Left lung (tissue), 10 donors: ENCODE measurements around the gene RHBDL1. TPM values are rescaled to one million over a fixed set of nuclear protein-coding genes. Genes with fewer than 3 reads are reported as not detected.

Experiments
- ATAC-seq: fragments of 200-7000 bp; cut with Tn5 transposase; one replicate; pipeline ENCODE4 v1.9.1; 2020; ENCODE audit warnings: moderate library complexity
- DNase-seq, 4 donors: peaks; one replicate each; pipeline ENCODE4 v3.0.0-alpha.2; 2013 to 2020
- H3K27ac ChIP-seq, 2 donors: fragments of 200-600 bp; sonication (generic) in 1 of 2; one replicate each; pipeline versions ENCODE4 v1.5.0 to v1.8.0; 2020 to 2021
- H3K27me3 ChIP-seq, 2 donors: fragments of 200-600 bp; sonication (generic) in 1 of 2; one replicate each; pipeline versions ENCODE4 v1.5.0 to v1.8.0; 2020 to 2021
- H3K36me3 ChIP-seq, 2 donors: fragments of 200-600 bp; sonication (generic) in 1 of 2; one replicate each; pipeline versions ENCODE4 v1.5.0 to v1.8.0; 2020 to 2021
- H3K4me1 ChIP-seq, 2 donors: fragments of 200-600 bp; one replicate each; pipeline ENCODE4 v1.8.0; 2021
- H3K4me3 ChIP-seq, 2 donors: fragments of 200-600 bp; sonication (generic) in 1 of 2; one replicate each; pipeline versions ENCODE4 v1.5.0 to v1.8.0; 2020 to 2021; ENCODE audit warnings: mild to moderate bottlenecking in 1 of 2
- H3K9me3 ChIP-seq, 2 donors: fragments of 200-600 bp; sonication (generic) in 1 of 2; one replicate each; pipeline versions ENCODE4 v1.5.0 to v1.8.0; 2020 to 2021
- CTCF ChIP-seq, 2 donors: fragments of 200-600 bp; sonication (generic) in 1 of 2; IDR thresholded peaks; one replicate each; pipeline versions ENCODE4 v1.5.0 to v1.8.0; 2021; ENCODE audit warnings: antibody characterized with exemption in 2 of 2
- intact Hi-C, 2 donors: fragments of 100-400 bp; cut with DNase I; formaldehyde crosslinking; loops; one replicate each; pipeline versions ENCODE4 v1.11.2 to v1.14.2; 2022
- polyA plus RNA-seq, 6 donors: library from polyadenylated mRNA; unstranded; fragments of 120-200 nt; gene quantifications; one replicate each; pipeline ENCODE4 v1.2.1, GENCODE V29; 2013; ENCODE audit not compliant: insufficient read length in 6 of 6
- total RNA-seq, 2 donors: library from RNA; stranded (reverse); fragmentation: NEBNext Ultra II Directional; extraction: Animal tissue kit (Norgen Biotek cat#: 25700); gene quantifications; one replicate each; pipeline ENCODE4 v1.2.1, GENCODE V29; 2021
- donor health status: DM: no; HTN: yes; CAD: no.
- donor health status: DM: no; HTN: no; CAD: no.

Gene RHBDL1
- total and polyA plus RNA-seq, 8 donors: 0.45 to 4.3 (median 0.81) TPM

DNA sequence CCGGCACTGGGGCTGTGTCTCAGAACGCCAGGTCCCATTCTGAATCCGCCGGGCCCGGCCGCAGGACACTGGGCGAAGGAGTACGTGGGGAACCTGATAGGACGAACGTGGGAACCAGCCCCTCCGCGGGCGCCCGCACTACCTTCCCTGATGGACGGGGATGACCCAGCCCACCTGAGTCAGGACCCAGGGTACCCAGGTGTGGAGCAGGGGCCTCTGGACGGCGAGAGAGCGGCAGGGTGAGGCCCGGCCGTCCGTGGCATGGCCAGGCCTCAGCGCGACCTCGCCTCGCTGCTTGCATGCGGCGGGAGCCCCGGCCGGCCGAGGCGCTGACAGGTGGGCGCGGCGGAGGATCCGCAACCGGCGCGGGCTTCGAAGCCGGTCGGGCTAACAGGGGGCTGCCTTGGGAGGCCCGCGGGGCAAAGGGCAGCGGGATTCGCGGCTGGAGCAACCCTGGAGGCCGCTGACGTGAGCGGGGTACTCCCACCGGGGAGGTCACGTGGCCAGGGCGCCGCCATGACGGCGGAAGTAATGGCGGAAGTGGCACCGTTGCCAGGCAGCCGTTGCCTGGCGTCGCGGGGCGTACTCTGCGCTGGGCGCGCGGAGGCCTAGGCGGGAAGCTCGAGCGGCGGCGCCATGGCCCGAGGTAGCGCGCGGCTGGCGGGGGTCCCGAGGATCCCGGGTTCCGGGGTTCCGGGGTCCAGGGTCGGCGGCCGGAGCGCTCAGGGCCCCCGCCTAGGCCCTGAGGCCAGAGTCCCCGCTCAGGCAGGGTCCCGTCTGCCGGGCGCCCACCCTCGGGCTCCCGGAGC, 26.5 kb upstream of the RHBDL1 start, which contains the start of gene WDR90:
Gene WDR90, plus strand, starts transcription at position 585 of the 809 bp plus-strand sequence. Its CDS starts 52 bp downstream, at position 637.
- Histone ChIP-seq H3K27ac (peak within 1 kb of the TSS; percentile 83 to 88), H3K36me3 (peaks cover 0 to 35% of the 10 kb centered on the region in 2 donors), H3K9me3 (no peaks in the 10 kb centered on the region), H3K4me3 (peak within 1 kb of the TSS; percentile 79 to 90), H3K27me3 (no peaks in the 10 kb centered on the region), H3K4me1 (peaks cover 19 to 54% of the 10 kb centered on the region in 2 donors)
- intact Hi-C loops: no loop called here
- DNase-seq: peak; percentile 86 to 98 (median 95)
- ATAC-seq: peak; percentile 92
- TF ChIP-seq CTCF (IDR thresholded peaks at IDR 0.05): no peak

- no peak for ATAC-seq
Observed at GRCh38 chr16:649631-650030, 25.8 kb upstream of the RHBDL1 start.

DNA sequence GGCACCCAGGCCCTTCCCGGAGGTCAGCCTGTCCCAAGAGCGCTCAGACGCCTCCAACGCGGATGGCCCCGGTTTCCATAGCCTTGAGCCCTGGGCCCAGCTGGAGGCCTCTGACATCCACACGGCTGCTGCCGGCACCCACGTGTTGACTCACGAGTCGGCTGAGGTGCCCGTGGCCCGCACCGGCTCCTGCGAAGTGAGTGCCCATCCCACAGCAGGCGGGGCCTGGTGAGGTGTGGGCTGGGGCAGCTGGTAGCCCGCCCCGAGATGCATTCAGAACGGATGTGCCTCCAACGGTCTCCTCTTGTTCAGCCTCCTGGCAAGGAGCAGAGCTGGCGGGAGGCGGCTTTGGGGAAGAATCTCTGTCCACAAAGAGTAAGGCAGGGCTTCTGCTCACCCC, 23.6 kb upstream of the RHBDL1 start:
- no peak overlapping the region for H3K4me3 ChIP-seq
- H3K27ac ChIP-seq: no peak overlapping the region
- ATAC-seq: no peak
- DNase-seq: no peak
- peaks cover 0 to 46% of the 10 kb centered on the region in 2 donors for H3K36me3 ChIP-seq
- intact Hi-C loops: no loop called here
- TF ChIP-seq CTCF (IDR thresholded peaks at IDR 0.05): no peak
- peaks cover 19 to 36% of the 10 kb centered on the region in 2 donors for H3K4me1 ChIP-seq
- no peaks in the 10 kb centered on the region for H3K27me3 ChIP-seq
- H3K9me3 ChIP-seq: no peaks in the 10 kb centered on the region

More at GRCh38 chr16:649631-650030, 25.8 kb upstream of the RHBDL1 start:
- Histone ChIP-seq H3K4me1 (peaks cover 19 to 53% of the 10 kb centered on the region in 2 donors), H3K27me3 (no peaks in the 10 kb centered on the region), H3K36me3 (peaks cover 0 to 34% of the 10 kb centered on the region in 2 donors), H3K27ac (peak overlapping the region in 1 of 2 donors; percentile 88), H3K9me3 (no peaks in the 10 kb centered on the region), H3K4me3 (peak overlapping the region; percentile 79 to 90)
- intact Hi-C loops: no loop called here
- TF ChIP-seq CTCF (IDR thresholded peaks at IDR 0.05): no peak
- no peak for DNase-seq

- H3K4me3 ChIP-seq: no peak overlapping the region
- intact Hi-C loops: no loop called here
- no peaks in the 10 kb centered on the region for H3K9me3 ChIP-seq
- no peak overlapping the region for H3K27ac ChIP-seq
- peaks cover 0 to 54% of the 10 kb centered on the region in 2 donors for H3K36me3 ChIP-seq
- ATAC-seq (no peak), DNase-seq (no peak)
- peaks cover 17 to 28% of the 10 kb centered on the region in 2 donors for H3K4me1 ChIP-seq
- no peaks in the 10 kb centered on the region for H3K27me3 ChIP-seq
- no peak for TF ChIP-seq CTCF (IDR thresholded peaks at IDR 0.05)
Observed at GRCh38 chr16:652454-653305, 22.8 kb upstream of the RHBDL1 start.

- peaks cover 0 to 67% of the 10 kb centered on the region in 2 donors for H3K36me3 ChIP-seq
- ATAC-seq: no peak
- no peak overlapping the region for H3K4me3 ChIP-seq
- no peaks in the 10 kb centered on the region for H3K9me3 ChIP-seq
- H3K4me1 ChIP-seq: peaks cover 8 to 14% of the 10 kb centered on the region in 2 donors
- intact Hi-C loops: no loop called here
- H3K27me3 ChIP-seq: no peaks in the 10 kb centered on the region
- no peak for TF ChIP-seq CTCF (IDR thresholded peaks at IDR 0.05)
- no peak for DNase-seq
- no peak overlapping the region for H3K27ac ChIP-seq
Observed at GRCh38 chr16:654034-654433, 21.4 kb upstream of the RHBDL1 start.
